Hepatocyte (in vitro differentiated cells): Measurements from ENCODE around the gene ANO2. TPM values are rescaled to one million over a fixed set of nuclear protein-coding genes. Genes with fewer than 3 reads are reported as not detected.
"Not testable (repeated sequence)": the region's sequence is repeated elsewhere in the genome, so short reads cannot be mapped to it uniquely, and the experiment has no call there.

ENCODE experiments used
- DNase-seq: peaks from one replicate; pipeline ENCODE4 v3.0.0-alpha.2; 2016; ENCODE audit warnings: low spot score
- H2AFZ ChIP-seq: fragments of 200-600 bp; sonication (generic); 2 replicates; pipeline ENCODE4 v1.6.0; 2016; ENCODE audit warnings: antibody characterized with exemption, mild to moderate bottlenecking
- H3K27ac ChIP-seq: fragments of 200-600 bp; sonication (generic); 2 replicates; pipeline ENCODE4 v1.5.1; 2016; ENCODE audit warnings: mild to moderate bottlenecking
- H3K27me3 ChIP-seq: fragments of 200-600 bp; sonication (generic); 2 replicates; pipeline ENCODE4 v1.6.1; 2016
- H3K36me3 ChIP-seq: fragments of 200-600 bp; sonication (generic); replicated peaks from 2 replicates; pipeline ENCODE4 v1.5.1; 2016; ENCODE audit warnings: low read depth; ENCODE audit not compliant: insufficient read depth
- H3K4me1 ChIP-seq: fragments of 200-600 bp; sonication (generic); 2 replicates; pipeline ENCODE4 v1.5.1; 2016; ENCODE audit warnings: mild to moderate bottlenecking, moderate library complexity; ENCODE audit not compliant: insufficient read depth
- H3K4me2 ChIP-seq: fragments of 200-600 bp; sonication (generic); 2 replicates; pipeline ENCODE4 v1.6.0; 2016
- H3K4me3 ChIP-seq: fragments of 200-600 bp; sonication (generic); 2 replicates; pipeline ENCODE4 v1.5.1; 2016; ENCODE audit warnings: mild to moderate bottlenecking
- H3K79me2 ChIP-seq: fragments of 200-600 bp; sonication (generic); 2 replicates; pipeline ENCODE4 v1.6.0; 2017; ENCODE audit warnings: mild to moderate bottlenecking
- H3K9me2 ChIP-seq: fragments of 200-600 bp; sonication (generic); replicated peaks from 2 replicates; pipeline ENCODE4 v1.6.0; 2017; ENCODE audit warnings: mild to moderate bottlenecking; ENCODE audit not compliant: insufficient read depth
- H3K9me3 ChIP-seq: fragments of 200-600 bp; sonication (generic); 2 replicates; pipeline ENCODE4 v1.5.1; 2016; ENCODE audit warnings: low read depth, mild to moderate bottlenecking
- H4K20me1 ChIP-seq: fragments of 200-600 bp; sonication (generic); 2 replicates; pipeline ENCODE4 v1.6.0; 2016; ENCODE audit warnings: mild to moderate bottlenecking; ENCODE audit not compliant: insufficient read depth, poor library complexity, severe bottlenecking
- CTCF ChIP-seq: fragments of 200-600 bp; sonication (generic); IDR thresholded peaks from 2 replicates; pipeline ENCODE4 v1.5.1; 2016; ENCODE audit warnings: antibody characterized with exemption, mild to moderate bottlenecking; ENCODE audit not compliant: poor library complexity
- EZH2 ChIP-seq: fragments of 200-600 bp; sonication (generic); IDR thresholded peaks from 2 replicates; pipeline ENCODE4 v1.6.1; 2016; ENCODE audit warnings: antibody characterized with exemption, mild to moderate bottlenecking, borderline replicate concordance
- EZH2phosphoT487 ChIP-seq: fragments of 200-600 bp; sonication (generic); IDR thresholded peaks from one replicate; pipeline ENCODE4 v1.6.1; 2018; ENCODE audit warnings: antibody characterized with exemption, mild to moderate bottlenecking, low read depth, moderate library complexity; ENCODE audit not compliant: unreplicated experiment, severe bottlenecking
- WGBS: methylation state at CpG from one replicate; pipeline ENCODE4 v1.1.6; 2016; ENCODE audit warnings: low lambda C conversion rate; ENCODE audit errors: missing lambda C conversion rate; 5-methylcytosine and 5-hydroxymethylcytosine counted together
- polyA plus RNA-seq: library from polyadenylated mRNA; unstranded; fragments of >200 nt; fragmentation: Nextera tagmentation; extraction: Ambion mirVana; gene quantifications from 2 replicates; pipeline ENCODE4 v1.2.1, GENCODE V29; 2016
- total RNA-seq: library from RNA; depleted of rRNA; stranded (reverse); fragments of >200 nt; gene quantifications from 2 replicates; pipeline ENCODE4 v1.2.3, GENCODE V29; 2014

Gene ANO2
- total and polyA plus RNA-seq, 2 experiments from 2014 or later: 1.0 to 1.9 TPM

DNA sequence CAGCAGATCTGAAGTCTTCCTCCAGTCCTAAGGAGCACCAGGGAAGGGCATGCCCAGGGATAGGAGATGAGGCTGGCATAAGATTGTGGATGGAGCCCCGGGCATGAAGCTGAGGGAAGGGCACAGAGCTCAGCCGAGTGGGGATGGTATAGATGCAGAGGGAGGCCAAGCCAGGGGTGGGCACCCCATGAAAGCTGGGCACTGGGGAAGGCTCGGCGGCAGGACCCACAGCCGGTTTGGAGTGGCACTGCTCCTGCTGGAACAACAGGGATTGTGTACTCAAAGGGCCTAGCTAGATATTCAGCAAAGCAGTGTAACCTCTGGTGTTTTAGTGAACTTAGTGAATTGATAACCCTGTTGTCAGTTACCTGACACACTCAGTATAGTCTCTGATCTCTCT is 396.0 kb downstream of the ANO2 start:
- 90% methylated on average over 5 of the region's 5 CpGs for WGBS
- Histone ChIP-seq H3K27ac (no peak overlapping the region), H3K4me2 (no peak overlapping the region)

DNA sequence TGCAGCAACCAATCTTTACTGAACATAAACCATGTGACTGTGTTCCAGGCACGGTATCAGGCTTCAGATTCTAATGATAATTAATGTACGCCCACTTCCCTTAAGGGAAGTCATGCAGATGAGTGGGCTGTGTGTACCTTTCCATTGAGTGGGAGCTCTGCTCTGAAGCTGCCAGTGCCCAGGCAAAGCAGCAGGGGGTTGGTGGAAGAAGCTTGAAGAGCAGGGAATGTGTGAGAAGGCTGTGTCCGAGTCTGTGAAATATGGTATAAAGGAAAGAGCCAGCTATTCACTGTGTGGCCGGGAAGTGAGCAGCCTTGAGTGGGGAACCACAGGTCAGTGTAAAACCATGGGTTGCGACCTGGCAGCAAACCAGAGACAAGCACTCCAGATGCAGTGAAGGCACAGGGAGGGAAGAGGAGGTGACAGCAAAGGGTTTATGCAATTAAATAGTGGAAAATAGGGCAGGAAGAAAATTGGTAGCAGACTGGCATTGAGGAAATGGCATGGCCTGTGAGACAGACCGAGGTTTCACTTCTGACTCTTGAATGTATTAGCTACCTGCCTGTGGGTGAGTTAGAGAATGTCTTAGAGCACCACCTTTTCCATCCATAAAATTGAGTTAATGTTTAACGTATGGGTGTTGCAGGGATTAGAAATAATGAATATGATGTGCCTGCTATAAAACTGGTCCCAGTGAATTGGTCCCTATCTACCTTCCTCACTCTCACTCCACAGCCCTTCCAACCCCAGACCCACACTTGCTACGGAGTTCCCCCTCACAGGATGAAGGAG is 396.7 kb downstream of the ANO2 start:
- no peak overlapping the region for H2AFZ ChIP-seq
- H3K27ac ChIP-seq: peak overlapping the region; percentile 65
- WGBS: 63% methylated on average over 8 of the region's 8 CpGs
- H3K36me3 ChIP-seq: no peaks in the 10 kb centered on the region
- H3K4me2 ChIP-seq: peak overlapping the region; percentile 64
- DNase-seq: peak; percentile 30
- H3K4me1 ChIP-seq: peaks cover 3% of the 10 kb centered on the region
- peaks cover 7% of the 10 kb centered on the region for H3K9me3 ChIP-seq
- no peaks in the 10 kb centered on the region for H3K9me2 ChIP-seq
- no peaks in the 10 kb centered on the region for H4K20me1 ChIP-seq
- TF ChIP-seq EZH2phosphoT487 (no peak), EZH2 (no peak), CTCF (no peak)
- H3K79me2 ChIP-seq: no peaks in the 10 kb centered on the region
- H3K4me3 ChIP-seq: no peak overlapping the region
- H3K27me3 ChIP-seq: no peaks in the 10 kb centered on the region

More for the DNA sequence above, 396.0 kb downstream of the ANO2 start:
- Histone ChIP-seq H3K9me2 (no peaks in the 10 kb centered on the region), H3K4me1 (peaks cover 3% of the 10 kb centered on the region), H3K79me2 (no peaks in the 10 kb centered on the region), H3K36me3 (no peaks in the 10 kb centered on the region), H3K27me3 (no peaks in the 10 kb centered on the region), H3K4me3 (no peak overlapping the region), H3K9me3 (peaks cover 7% of the 10 kb centered on the region), H4K20me1 (no peaks in the 10 kb centered on the region), H2AFZ (no peak overlapping the region)
- TF ChIP-seq EZH2phosphoT487: no peak
- DNase-seq: no peak

GRCh38 chr12:5546616-5547015 is 398.4 kb downstream of the ANO2 start:
- Histone ChIP-seq H3K9me2 (no peaks in the 10 kb centered on the region), H3K27ac (no peak overlapping the region), H3K27me3 (no peaks in the 10 kb centered on the region), H4K20me1 (no peaks in the 10 kb centered on the region), H3K36me3 (no peaks in the 10 kb centered on the region), H3K9me3 (peaks cover 7% of the 10 kb centered on the region), H3K4me1 (peaks cover 3% of the 10 kb centered on the region), H3K4me2 (no peak overlapping the region), H3K4me3 (no peak overlapping the region), H3K79me2 (no peaks in the 10 kb centered on the region), H2AFZ (no peak overlapping the region)
- 65% methylated on average over 6 of the region's 6 CpGs for WGBS
- no peak for TF ChIP-seq CTCF
- no peak for TF ChIP-seq EZH2phosphoT487
- no peak for TF ChIP-seq EZH2
- DNase-seq: no peak

DNA sequence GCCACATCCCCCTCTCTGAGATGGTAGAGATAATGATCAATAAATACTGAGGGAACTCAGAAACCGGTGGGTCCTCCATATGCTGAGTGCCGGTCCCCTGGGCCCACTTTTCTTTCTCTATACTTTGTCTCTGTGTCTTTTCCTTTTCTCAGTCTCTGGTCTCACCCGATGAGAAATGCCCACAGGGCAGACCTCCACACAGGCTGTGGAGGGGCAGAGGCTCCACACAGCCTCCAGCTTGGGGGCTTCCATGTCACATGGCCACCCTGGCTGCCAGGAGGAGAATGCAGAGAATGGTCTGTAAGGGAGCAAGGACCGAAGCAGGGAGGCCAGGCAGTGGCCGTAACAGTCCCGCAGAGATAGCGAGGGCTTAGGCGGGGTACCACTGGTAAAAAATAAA is 407.3 kb downstream of the ANO2 start:
- no peaks in the 10 kb centered on the region for H3K36me3 ChIP-seq
- no peak overlapping the region for H2AFZ ChIP-seq
- H3K4me2 ChIP-seq: no peak overlapping the region
- no peak for DNase-seq
- TF ChIP-seq EZH2 (no peak), CTCF (no peak), EZH2phosphoT487 (no peak)
- no peaks in the 10 kb centered on the region for H3K9me3 ChIP-seq
- H3K9me2 ChIP-seq: no peaks in the 10 kb centered on the region
- H3K4me3 ChIP-seq: no peak overlapping the region
- 85% methylated on average over 8 of the region's 8 CpGs for whole genome bisulfite sequencing
- H3K27me3 ChIP-seq: no peaks in the 10 kb centered on the region
- peaks cover 2% of the 10 kb centered on the region for H3K4me1 ChIP-seq
- H3K27ac ChIP-seq: no peak overlapping the region
- H3K79me2 ChIP-seq: no peaks in the 10 kb centered on the region
- H4K20me1 ChIP-seq: no peaks in the 10 kb centered on the region

- H3K4me2 ChIP-seq, H3K9me3 ChIP-seq, DNase-seq, H3K4me3 ChIP-seq, H3K36me3 ChIP-seq, H3K79me2 ChIP-seq, H3K27me3 ChIP-seq, H3K9me2 ChIP-seq, H3K4me1 ChIP-seq, H4K20me1 ChIP-seq, H2AFZ ChIP-seq: not testable (repeated sequence)
- H3K27ac ChIP-seq: peak overlapping the region; percentile 54
- WGBS: 26% methylated on average over 9 of the region's 13 CpGs
Measured at GRCh38 chr12:5537026-5537615, 407.9 kb downstream of the ANO2 start.
